Measurements from ENCODE around the gene ZRANB3.

The ZRANB3 gene

GRCh38 chr2:135238651-135239050 is 292.4 kb downstream of the ZRANB3 start:
- DNase-seq, result no peak

GRCh38 chr2:135230150-135230549 is 300.9 kb downstream of the ZRANB3 start:
- DNase-seq, result no peak

GRCh38 chr2:135227386-135227785 is 303.6 kb downstream of the ZRANB3 start:
- DNase-seq, result no peak

- no peak for DNase-seq
These were observed 304.1 kb downstream of the ZRANB3 start for GRCh38 chr2:135226961-135227360.

GRCh38 chr2:135225781-135226180 is 305.2 kb downstream of the ZRANB3 start:
- DNase-seq, result no peak

GRCh38 chr2:135219226-135219625 is 311.8 kb downstream of the ZRANB3 start:
- DNase-seq, result no peak

- no peak for DNase-seq
These were observed 312.6 kb downstream of the ZRANB3 start for GRCh38 chr2:135218426-135218825.

GRCh38 chr2:135212757-135213156 is 318.3 kb downstream of the ZRANB3 start:
- DNase-seq, result no peak

- DNase-seq, result no peak
These were observed 323.0 kb downstream of the ZRANB3 start for GRCh38 chr2:135208016-135208415.

GRCh38 chr2:135203944-135204343 is 327.1 kb downstream of the ZRANB3 start:
- DNase-seq, result no peak

- DNase-seq, result no peak
These were observed 328.3 kb downstream of the ZRANB3 start for GRCh38 chr2:135202751-135203150.

GRCh38 chr2:135198481-135198880 is 332.5 kb downstream of the ZRANB3 start:
- DNase-seq, result no peak

GRCh38 chr2:135190799-135191198 is 340.2 kb downstream of the ZRANB3 start:
- no peak for DNase-seq

- DNase-seq, result no peak
These were observed 341.9 kb downstream of the ZRANB3 start for GRCh38 chr2:135189148-135189547.

GRCh38 chr2:135187270-135187669 is 343.7 kb downstream of the ZRANB3 start:
- DNase-seq, result no peak

GRCh38 chr2:135186054-135186453 is 345.0 kb downstream of the ZRANB3 start:
- DNase-seq, result no peak

- no peak for DNase-seq
These were observed 347.2 kb downstream of the ZRANB3 start for GRCh38 chr2:135183822-135184221.

- no peak for DNase-seq
These were observed 348.4 kb downstream of the ZRANB3 start for GRCh38 chr2:135182601-135183000.

- DNase-seq, result no peak
These were observed 348.8 kb downstream of the ZRANB3 start for GRCh38 chr2:135182190-135182589.

GRCh38 chr2:135179689-135180088 is 351.3 kb downstream of the ZRANB3 start:
- DNase-seq, result no peak

GRCh38 chr2:135175177-135175576 is 355.8 kb downstream of the ZRANB3 start:
- DNase-seq, result no peak

GRCh38 chr2:135174810-135175093 is 356.3 kb downstream of the ZRANB3 start:
- DNase-seq, result no peak

- DNase-seq, result no peak
These were observed 356.8 kb downstream of the ZRANB3 start for GRCh38 chr2:135174049-135174809.

- DNase-seq, result no peak
These were observed 360.9 kb downstream of the ZRANB3 start for GRCh38 chr2:135169900-135170753.
